PC-3 (cell line): Measurements from ENCODE around the gene ANKRD37. TPM values are rescaled to one million over a fixed set of nuclear protein-coding genes. Genes with fewer than 3 reads are reported as not detected.

ENCODE experiments used
- ATAC-seq: fragments of 200-7000 bp; cut with Tn5 transposase; 2 replicates; pipeline ENCODE4 v1.9.1; 2020; ENCODE audit warnings: mild to moderate bottlenecking, moderate library complexity
- BruUV-seq: library from RNA; stranded (reverse); fragments of 400-500 nt; replicated peaks from 2 replicates; lab custom pipeline; 2021; lab: Mats Ljungman, UMichigan
- CTCF ChIA-PET: fragments of 300-600 bp; sonication (Branson Sonifier 250); formaldehyde crosslinking; loops from one replicate; lab custom pipeline; 2022; ENCODE audit warnings: antibody characterized with exemption; lab: Charles Lee
- POLR2A ChIA-PET: fragments of 300-600 bp; sonication (Branson Sonifier 250); formaldehyde crosslinking; loops from one replicate; lab custom pipeline; 2022; ENCODE audit warnings: antibody characterized with exemption; ENCODE audit not compliant: unreplicated experiment; lab: Charles Lee
- DNase-seq: peaks from one replicate; pipeline ENCODE4 v3.0.0-alpha.2; 2015
- H2AFZ ChIP-seq: fragments of 300-600 bp; sonication (generic); 2 replicates; pipeline ENCODE4 v1.6.0; 2016; ENCODE audit warnings: antibody characterized with exemption, low read length
- H3F3A ChIP-seq: fragments of 300-600 bp; sonication (generic); one replicate; pipeline ENCODE4 v1.6.0; 2017; ENCODE audit warnings: antibody characterized with exemption, low read length, control low read depth, mild to moderate bottlenecking; ENCODE audit not compliant: unreplicated experiment
- H3K27ac ChIP-seq: fragments of 300-600 bp; sonication (generic); 2 replicates; pipeline ENCODE4 v1.5.1; 2016; ENCODE audit warnings: mild to moderate bottlenecking, low read length
- H3K27me3 ChIP-seq: fragments of 300-600 bp; sonication (generic); 2 replicates; pipeline ENCODE4 v1.6.1; 2016; ENCODE audit warnings: low read length, mixed read lengths
- H3K36me3 ChIP-seq: fragments of 300-600 bp; sonication (generic); 2 replicates; pipeline ENCODE4 v1.6.1; 2016; ENCODE audit warnings: low read depth, mixed run types, low read length, mixed read lengths
- H3K4me1 ChIP-seq: fragments of 300-600 bp; sonication (generic); 2 replicates; pipeline ENCODE4 v1.5.1; 2016; ENCODE audit warnings: low read length; ENCODE audit not compliant: insufficient read depth
- H3K4me2 ChIP-seq: fragments of 300-600 bp; sonication (generic); 2 replicates; pipeline ENCODE4 v1.6.0; 2016; ENCODE audit warnings: low read length
- H3K4me3 ChIP-seq: fragments of 300-600 bp; sonication (generic); 2 replicates; pipeline ENCODE4 v1.5.1; 2016; ENCODE audit warnings: mild to moderate bottlenecking, low read length, mixed read lengths
- H3K79me2 ChIP-seq: fragments of 300-600 bp; sonication (generic); 2 replicates; pipeline ENCODE4 v1.6.1; 2017; ENCODE audit warnings: low read length, mixed read lengths
- H3K9ac ChIP-seq: fragments of 300-600 bp; sonication (generic); 2 replicates; pipeline ENCODE4 v1.6.0; 2016; ENCODE audit warnings: mild to moderate bottlenecking, low read length
- H3K9me2 ChIP-seq: fragments of 300-600 bp; sonication (generic); replicated peaks from 2 replicates; pipeline ENCODE4 v1.6.1; 2016; ENCODE audit warnings: mixed run types, low read length, mixed read lengths
- H3K9me3 ChIP-seq: fragments of 300-600 bp; sonication (generic); 2 replicates; pipeline ENCODE4 v1.6.1; 2016; ENCODE audit warnings: low read length, mixed read lengths
- H4K20me1 ChIP-seq: fragments of 300-600 bp; sonication (generic); 2 replicates; pipeline ENCODE4 v1.6.1; 2016; ENCODE audit warnings: low read length, mixed read lengths
- CTCF ChIP-seq: fragments of 300-600 bp; sonication (generic); conservative IDR thresholded peaks from 2 replicates; pipeline ENCODE4 v1.5.1; 2017; ENCODE audit warnings: antibody characterized with exemption, low read depth, mild to moderate bottlenecking, low read length
- EZH2 ChIP-seq: fragments of 300-600 bp; sonication (generic); IDR thresholded peaks from one replicate; pipeline ENCODE4 v1.6.1; 2017; ENCODE audit warnings: antibody characterized with exemption, mild to moderate bottlenecking, low read length; ENCODE audit not compliant: unreplicated experiment
- EZH2phosphoT487 ChIP-seq: fragments of 300-600 bp; sonication (generic); IDR thresholded peaks from 2 replicates; pipeline ENCODE4 v1.6.1; 2018; ENCODE audit warnings: mild to moderate bottlenecking, antibody characterized with exemption, low read length, borderline replicate concordance
- intact Hi-C: fragments of 100-400 bp; cut with micrococcal nuclease; formaldehyde crosslinking; loops from 2 replicates; pipeline ENCODE4 v1.9.0; 2023
- total RNA-seq: library from RNA; depleted of rRNA; stranded (reverse); fragments of >200 nt; gene quantifications from 2 replicates; pipeline ENCODE4 v1.2.3, GENCODE V29; 2014

The ANKRD37 gene
- total RNA-seq, 1 experiment from 2014 or later = 18.7 TPM

DNA sequence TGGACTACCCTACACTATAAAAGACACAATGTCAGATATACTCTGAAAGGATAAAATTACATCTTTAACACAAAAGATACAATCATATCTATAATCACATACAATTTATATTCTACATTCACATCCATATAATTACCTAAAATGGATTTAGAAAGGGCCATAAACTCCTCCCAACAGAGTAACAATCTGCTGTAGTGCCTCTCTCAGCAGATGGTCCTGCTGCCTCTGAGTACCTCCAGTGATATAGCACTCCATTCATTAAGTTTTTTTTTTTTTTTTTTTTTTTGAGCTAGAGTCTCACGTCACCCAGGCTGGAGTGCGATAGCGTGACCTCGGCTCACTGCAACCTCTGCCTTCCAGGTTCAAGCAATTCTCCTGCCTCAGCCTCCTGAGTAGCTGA is 7.4 kb downstream of the ANKRD37 start:
- ChIA-PET POLR2A (no interaction called here), CTCF (interaction anchor here (0.5 kb wide), 1 partner anchor 23 kb away, joined by 7 read pairs; no protein-coding TSS in a partner anchor)
- Histone ChIP-seq H3K4me1 (no peaks in the 10 kb centered on the region), H3K27ac (no peak overlapping the region), H3K9me3 (no peaks in the 10 kb centered on the region), H3K27me3 (no peaks in the 10 kb centered on the region), H3F3A (no peaks in the 10 kb centered on the region), H3K9ac (no peak overlapping the region), H3K4me2 (no peak overlapping the region), H3K4me3 (no peak overlapping the region), H3K79me2 (no peaks in the 10 kb centered on the region), H3K36me3 (peaks cover 8% of the 10 kb centered on the region; the same call in 1 of the 2 replicates), H3K9me2 (no peaks in the 10 kb centered on the region), H4K20me1 (no peaks in the 10 kb centered on the region), H2AFZ (no peak overlapping the region)
- ATAC-seq (no peak), DNase-seq (no peak)
- BruUV-seq = no TSS peak
- TF ChIP-seq EZH2phosphoT487 (no peak), EZH2 (no peak), CTCF (no peak)
- intact Hi-C loops = loop anchor here (10.0 kb wide), 1 partner anchor 191 kb away; no protein-coding TSS in a partner anchor

- H3K4me2 ChIP-seq = no peak overlapping the region
- no peaks in the 10 kb centered on the region for H3K27me3 ChIP-seq
- H3K79me2 ChIP-seq = no peaks in the 10 kb centered on the region
- ATAC-seq = no peak
- no peaks in the 10 kb centered on the region for H4K20me1 ChIP-seq
- H3K4me1 ChIP-seq = no peaks in the 10 kb centered on the region
- ChIA-PET POLR2A (interaction anchor here (0.6 kb wide), 1 partner anchor 27 kb away, joined by 3 read pairs; no protein-coding TSS in a partner anchor), CTCF (no interaction called here)
- H3K9me3 ChIP-seq = no peaks in the 10 kb centered on the region
- peaks cover 3% of the 10 kb centered on the region; the same call in 1 of the 2 replicates for H3K36me3 ChIP-seq
- no peaks in the 10 kb centered on the region for H3F3A ChIP-seq
- BruUV-seq = no TSS peak
- H3K4me3 ChIP-seq = no peak overlapping the region
- H3K27ac ChIP-seq = no peak overlapping the region
- no peak overlapping the region for H3K9ac ChIP-seq
- H3K9me2 ChIP-seq = no peaks in the 10 kb centered on the region
- no peak for DNase-seq
- TF ChIP-seq CTCF (no peak), EZH2 (no peak), EZH2phosphoT487 (no peak)
- no peak overlapping the region for H2AFZ ChIP-seq
- intact Hi-C loops = loop anchor here (10.0 kb wide), 1 partner anchor 189 kb away; no protein-coding TSS in a partner anchor
Observed at GRCh38 chr4:185405296-185405999, 8.8 kb downstream of the ANKRD37 start.

DNA sequence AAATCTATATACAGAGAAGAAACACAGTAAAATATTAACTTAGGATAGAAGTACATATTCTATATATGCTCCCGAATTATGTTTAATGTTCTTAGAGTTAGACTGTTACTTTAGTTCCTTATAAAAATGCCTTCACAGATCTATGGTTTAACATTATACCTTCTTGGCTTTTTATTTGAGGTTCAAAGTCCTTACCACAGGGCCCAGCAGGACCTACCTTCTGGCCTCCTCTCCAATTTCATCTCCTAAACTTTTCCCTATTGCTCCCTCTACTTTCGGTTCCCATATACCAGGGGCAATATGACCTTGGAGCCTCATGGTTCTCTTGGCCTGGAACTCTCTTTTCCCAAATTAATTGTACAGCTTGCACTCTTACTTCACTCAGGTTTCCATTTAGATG is 11.8 kb downstream of the ANKRD37 start:
- no peaks in the 10 kb centered on the region for H3K79me2 ChIP-seq
- H3F3A ChIP-seq = no peaks in the 10 kb centered on the region
- BruUV-seq = no TSS peak
- ChIA-PET POLR2A (no interaction called here), CTCF (no interaction called here)
- H2AFZ ChIP-seq = no peak overlapping the region
- DNase-seq (no peak), ATAC-seq (no peak)
- TF ChIP-seq CTCF = no peak
- H3K4me3 ChIP-seq = no peak overlapping the region
- no peaks in the 10 kb centered on the region for H3K27me3 ChIP-seq
- no peaks in the 10 kb centered on the region for H3K4me1 ChIP-seq
- H3K27ac ChIP-seq = no peak overlapping the region
- no peaks in the 10 kb centered on the region for H3K9me2 ChIP-seq
- H3K9ac ChIP-seq = no peak overlapping the region
- H3K4me2 ChIP-seq = no peak overlapping the region
- no peaks in the 10 kb centered on the region; the same call in 1 of the 2 replicates for H3K36me3 ChIP-seq
- intact Hi-C loops = loop anchor here (10.0 kb wide), 1 partner anchor 186 kb away; no protein-coding TSS in a partner anchor
- H3K9me3 ChIP-seq = no peaks in the 10 kb centered on the region
- no peaks in the 10 kb centered on the region for H4K20me1 ChIP-seq
